HT1080 (cell line): Measurements from ENCODE around the gene SLC25A18. TPM values are rescaled to one million over a fixed set of nuclear protein-coding genes. Genes with fewer than 3 reads are reported as not detected.

Source experiments
- total RNA-seq: library from RNA; depleted of rRNA; stranded (reverse); fragments of >200 nt; shearing (Covaris generic); gene quantifications from 2 replicates; pipeline ENCODE4 v1.2.3, GENCODE V29; 2014; rRNA removed

The SLC25A18 gene
- total RNA-seq, 1 experiment from 2014 or later = 0.16 TPM

Other genes starting within 250 kb of the SLC25A18 start
- 0.02 TPM in 1 of 2 replicates, not detected in the other for gene CECR2, start 194.0 kb upstream of the SLC25A18 start, total RNA-seq
- gene ATP6V1E1, start 65.3 kb downstream of the SLC25A18 start, total RNA-seq = 139 and 142 TPM in 2 replicates
- gene BCL2L13, start 75.3 kb downstream of the SLC25A18 start, total RNA-seq = 41.4 and 43.8 TPM in 2 replicates
- 178 and 258 TPM in 2 replicates for gene BID, start 211.0 kb downstream of the SLC25A18 start, total RNA-seq